Ovary (tissue), 9 donors: ENCODE results near the gene ESM1. TPM values are rescaled to one million over a fixed set of nuclear protein-coding genes. Genes with fewer than 3 reads are reported as not detected.

ENCODE experiments used
- DNase-seq, 5 donors: peaks; one replicate each; pipeline ENCODE4 v3.0.0-alpha.2; 2019 to 2020
- H3K27ac ChIP-seq, 2 donors: fragments of 200-600 bp; one replicate each; pipeline versions ENCODE4 v1.5.1 to v1.8.0; 2019 to 2022
- H3K27me3 ChIP-seq: fragments of 200-600 bp; one replicate; pipeline ENCODE4 v1.8.0; 2022
- H3K36me3 ChIP-seq: fragments of 200-600 bp; sonication (generic); one replicate; pipeline ENCODE4 v1.5.1; 2019
- H3K4me1 ChIP-seq: one replicate; pipeline ENCODE4 v1.8.1; 2013; ENCODE audit warnings: mild to moderate bottlenecking, moderate library complexity; ENCODE audit not compliant: insufficient read depth
- H3K4me3 ChIP-seq: fragments of 200-600 bp; sonication (generic); one replicate; pipeline ENCODE4 v1.5.1; 2017
- H3K9me3 ChIP-seq, 2 donors: fragments of 200-600 bp in 1 of 2; sonication (generic) in 1 of 2; one replicate each; pipeline versions ENCODE4 v1.5.1 to v1.8.1; 2013 to 2019; ENCODE audit warnings: mild to moderate bottlenecking in 1 of 2, moderate library complexity in 1 of 2
- EP300 ChIP-seq: sonication (generic); formaldehyde crosslinking; IDR thresholded peaks from one replicate; pipeline ENCODE4 v1.6.1; 2017; ENCODE audit warnings: antibody characterized with exemption
- POLR2A ChIP-seq: fragments of 450-650 bp; IDR thresholded peaks from one replicate; pipeline ENCODE4 v1.6.1; 2017; ENCODE audit warnings: antibody characterized with exemption, mild to moderate bottlenecking, moderate library complexity
- WGBS, 3 donors: extraction: QIAGEN DNeasy Blood & Tissue Kit in 1 of 3; methylation state at CpG; one replicate each; pipeline versions ENCODE4 v1.1.5 to v1.1.7; 2013 to 2017; 5-methylcytosine and 5-hydroxymethylcytosine counted together
- intact Hi-C, 4 donors: fragments of 100-400 bp; cut with DNase I; formaldehyde crosslinking; loops; one replicate each; pipeline versions ENCODE4 v1.11.0 to v1.15.1; 2022 to 2023
- polyA plus RNA-seq, 2 donors: library from polyadenylated mRNA; stranded (reverse); fragments of 200-250 nt in 1 of 2; fragments of 350-450 nt in 1 of 2; fragmentation: Illumina TruSeq in 1 of 2; extraction: RNeasy Lipid Tissue Mini Kit (QIAGEN cat#74804) in 1 of 2; gene quantifications; one replicate each; pipeline ENCODE4 v1.2.3, GENCODE V29; 2013 to 2014
- total RNA-seq, 7 donors: library from RNA; depleted of rRNA in 2 of 7; stranded (reverse); fragments of >200 nt in 2 of 7; fragmentation: NEBNext Ultra II Directional in 3 of 7; extraction: Animal tissue kit (Norgen Biotek cat#: 25700) in 3 of 7; gene quantifications; one replicate each; pipeline versions ENCODE4 v1.1.0 to v1.2.4, GENCODE V29; 2016 to 2023
- TF ChIP-seq, protein P1 (sequence below), 3 donors: fragments of 450-650 bp in 2 of 3; fragments of 200-600 bp in 1 of 3; IDR thresholded peaks; one replicate each; pipeline versions ENCODE4 v1.5.1 to v1.8.0; 2016 to 2022; ENCODE audit warnings: antibody characterized with exemption in 3 of 3, mild to moderate bottlenecking in 1 of 3
- donor health status: DM: no; HTN: no; CAD: no; lungs with moderate emphysema.
- donor health status: DM: no; HTN: no; CAD: no.
- donor health status: Bipolar disorder and iron deficiency.
- donor health status: DM: yes; HTN: yes; CAD: no.
- donor health status: DM: no; HTN: no; CAD: no.
- donor health status: DM: yes; HTN: yes; CAD: no.

ESM1 gene
- total and polyA plus RNA-seq, 9 donors = 0.10 to 1.5 (median 0.35) TPM; not detected in 3

DNA sequence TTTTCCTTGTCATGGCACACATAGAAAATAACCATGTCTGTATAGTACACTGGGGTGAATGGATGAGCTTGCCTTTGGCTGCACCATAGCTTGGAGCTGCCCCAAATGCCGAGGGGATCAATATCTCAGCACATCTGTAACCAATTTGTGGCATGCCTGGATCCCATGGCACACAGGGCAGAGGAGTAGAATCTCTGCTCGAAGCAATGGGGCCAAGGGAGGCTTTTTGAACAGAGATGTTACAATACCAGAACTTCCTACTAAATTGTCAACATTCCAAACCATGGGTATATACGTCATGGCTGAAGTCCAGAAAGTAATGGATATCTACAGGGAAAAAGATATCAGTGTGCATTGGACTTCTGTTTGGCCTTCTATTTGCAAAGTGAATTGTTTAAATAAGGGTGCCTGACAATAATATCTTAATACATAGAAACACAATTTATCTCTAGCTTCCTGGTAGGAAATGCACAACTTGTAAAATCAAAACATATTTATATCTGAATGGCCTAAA, 39.0 kb downstream of the ESM1 start:
- 57 to 74% (median 63%) methylated on average over 3 of the region's 3 CpGs for WGBS, 3 donors
- H3K9me3 ChIP-seq = no peaks in the 10 kb centered on the region
- no peaks in the 10 kb centered on the region for H3K4me1 ChIP-seq
- no peak overlapping the region for H3K4me3 ChIP-seq
- no peak for DNase-seq
- intact Hi-C loops = no loop called here
- TF ChIP-seq, protein P1, sequence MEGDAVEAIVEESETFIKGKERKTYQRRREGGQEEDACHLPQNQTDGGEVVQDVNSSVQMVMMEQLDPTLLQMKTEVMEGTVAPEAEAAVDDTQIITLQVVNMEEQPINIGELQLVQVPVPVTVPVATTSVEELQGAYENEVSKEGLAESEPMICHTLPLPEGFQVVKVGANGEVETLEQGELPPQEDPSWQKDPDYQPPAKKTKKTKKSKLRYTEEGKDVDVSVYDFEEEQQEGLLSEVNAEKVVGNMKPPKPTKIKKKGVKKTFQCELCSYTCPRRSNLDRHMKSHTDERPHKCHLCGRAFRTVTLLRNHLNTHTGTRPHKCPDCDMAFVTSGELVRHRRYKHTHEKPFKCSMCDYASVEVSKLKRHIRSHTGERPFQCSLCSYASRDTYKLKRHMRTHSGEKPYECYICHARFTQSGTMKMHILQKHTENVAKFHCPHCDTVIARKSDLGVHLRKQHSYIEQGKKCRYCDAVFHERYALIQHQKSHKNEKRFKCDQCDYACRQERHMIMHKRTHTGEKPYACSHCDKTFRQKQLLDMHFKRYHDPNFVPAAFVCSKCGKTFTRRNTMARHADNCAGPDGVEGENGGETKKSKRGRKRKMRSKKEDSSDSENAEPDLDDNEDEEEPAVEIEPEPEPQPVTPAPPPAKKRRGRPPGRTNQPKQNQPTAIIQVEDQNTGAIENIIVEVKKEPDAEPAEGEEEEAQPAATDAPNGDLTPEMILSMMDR (IDR thresholded peaks at IDR 0.05) = no peak
- no peak for TF ChIP-seq EP300
- no peak for TF ChIP-seq POLR2A
- H3K36me3 ChIP-seq = no peaks in the 10 kb centered on the region
- no peaks in the 10 kb centered on the region for H3K27me3 ChIP-seq
- no peak overlapping the region for H3K27ac ChIP-seq

DNA sequence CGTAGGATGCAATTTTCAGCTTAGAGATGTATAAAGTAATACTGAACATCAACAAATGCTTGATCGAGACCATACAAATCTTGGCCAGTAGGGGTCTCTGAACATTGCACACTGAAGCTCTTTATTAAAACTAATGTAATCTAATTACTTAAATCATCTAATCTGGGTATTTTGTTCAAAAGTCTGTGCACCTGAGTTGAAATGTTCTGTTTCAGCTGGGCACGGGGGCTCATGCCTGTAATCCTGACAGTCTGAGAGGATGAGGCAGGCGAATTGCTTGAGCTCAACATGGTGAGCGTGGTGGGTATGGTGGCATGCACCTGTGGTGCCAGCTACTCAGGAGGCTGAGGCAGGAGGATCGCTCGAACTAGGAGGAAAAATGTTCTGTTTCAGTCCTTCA, 41.0 kb downstream of the ESM1 start:
- 62 to 74% (median 65%) methylated on average over 7 of the region's 7 CpGs for WGBS, 3 donors
- no peak overlapping the region for H3K4me3 ChIP-seq
- intact Hi-C loops = no loop called here
- no peak overlapping the region for H3K27ac ChIP-seq
- H3K36me3 ChIP-seq = no peaks in the 10 kb centered on the region
- TF ChIP-seq, protein P1 (IDR thresholded peaks at IDR 0.05) = no peak
- TF ChIP-seq POLR2A (no peak), EP300 (no peak)
- H3K9me3 ChIP-seq = no peaks in the 10 kb centered on the region
- no peaks in the 10 kb centered on the region for H3K27me3 ChIP-seq
- H3K4me1 ChIP-seq = no peaks in the 10 kb centered on the region
- no peak for DNase-seq

DNA sequence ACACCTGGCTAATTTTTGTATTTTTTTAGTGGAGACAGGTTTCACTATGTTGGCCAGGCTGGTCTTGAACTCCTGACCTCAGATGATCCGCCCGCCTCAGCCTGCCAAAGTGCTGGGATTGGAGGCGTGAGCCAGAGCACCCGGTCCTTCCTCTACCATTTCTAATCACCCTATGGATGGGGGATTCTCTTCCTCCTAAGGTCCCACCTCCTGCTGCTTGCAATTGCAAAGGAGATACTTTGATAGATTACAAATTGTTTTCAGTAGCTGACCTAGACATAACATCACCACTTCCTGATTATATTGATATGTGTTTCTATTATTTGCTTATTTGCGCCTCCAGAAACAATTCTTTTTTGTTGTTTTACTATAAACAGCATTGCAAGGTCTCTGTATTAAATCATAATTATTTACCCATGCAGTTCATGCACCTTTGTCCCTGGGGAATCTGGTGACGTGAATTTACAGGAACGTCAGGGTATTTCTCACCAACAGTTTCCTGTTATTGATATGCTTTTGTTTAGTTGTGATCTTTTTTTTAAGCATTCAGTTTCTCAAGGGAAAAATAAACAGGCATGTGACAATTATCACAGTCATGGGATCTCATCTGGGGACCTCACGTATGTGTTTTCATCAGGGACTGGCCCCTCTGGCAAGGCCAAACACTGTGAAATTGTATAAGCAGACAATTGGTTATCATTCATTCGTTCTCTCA, 43.2 kb downstream of the ESM1 start:
- WGBS, 3 donors = 53 to 65% (median 61%) methylated on average over 9 of the region's 9 CpGs
- intact Hi-C loops = no loop called here
- Histone ChIP-seq H3K9me3 (no peaks in the 10 kb centered on the region), H3K4me1 (no peaks in the 10 kb centered on the region), H3K27ac (no peak overlapping the region), H3K4me3 (no peak overlapping the region), H3K36me3 (no peaks in the 10 kb centered on the region), H3K27me3 (no peaks in the 10 kb centered on the region)
- TF ChIP-seq, protein P1 (IDR thresholded peaks at IDR 0.05) = no peak
- TF ChIP-seq POLR2A = no peak
- no peak for TF ChIP-seq EP300
- DNase-seq = no peak

DNA sequence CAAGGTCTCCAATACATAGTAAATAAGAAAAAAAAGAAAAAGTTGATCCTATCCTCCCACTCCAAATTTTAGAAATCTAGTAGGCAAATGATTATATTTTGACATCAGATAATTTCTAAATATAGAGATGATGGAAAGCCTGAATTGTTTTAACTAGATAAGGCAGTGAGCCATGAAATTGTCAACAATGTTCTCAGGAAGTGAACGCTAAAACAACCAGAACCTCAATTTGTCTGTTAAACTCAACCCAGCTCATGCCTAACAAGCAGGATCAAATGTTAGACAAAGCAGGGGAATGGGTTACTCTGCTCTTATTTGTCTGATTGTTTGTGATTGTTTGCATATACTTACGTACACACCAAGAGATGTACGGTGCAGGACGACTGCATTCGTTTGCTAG, 49.2 kb downstream of the ESM1 start:
- H3K9me3 ChIP-seq = no peaks in the 10 kb centered on the region
- H3K27me3 ChIP-seq = no peaks in the 10 kb centered on the region
- no peak overlapping the region for H3K27ac ChIP-seq
- 33 to 59% (median 37%) methylated on average over 5 of the region's 5 CpGs for WGBS, 3 donors
- H3K4me3 ChIP-seq = no peak overlapping the region
- DNase-seq = no peak
- intact Hi-C loops = no loop called here
- TF ChIP-seq, protein P1 (IDR thresholded peaks at IDR 0.05) = no peak
- H3K36me3 ChIP-seq = no peaks in the 10 kb centered on the region
- H3K4me1 ChIP-seq = no peaks in the 10 kb centered on the region
